Activated CD8-positive, alpha-beta memory T cell treated with anti-CD3 and anti-CD28 coated beads, Interleukin-2, amount 50 U/mL, for 1 hour (primary cell): ENCODE measurements around the gene SLC28A1.

Experiments used
- DNase-seq: peaks from one replicate; pipeline ENCODE4 v3.0.0-alpha.2; 2020; ENCODE audit errors: extremely low read depth

Gene SLC28A1

GRCh38 chr15:84938726-84939125 is 54.3 kb downstream of the SLC28A1 start:
- DNase-seq: no peak

- no peak for DNase-seq
Measured at GRCh38 chr15:84940399-84940798, 55.9 kb downstream of the SLC28A1 start.

GRCh38 chr15:84942456-84942855 is 58.0 kb downstream of the SLC28A1 start:
- DNase-seq: no peak

DNA sequence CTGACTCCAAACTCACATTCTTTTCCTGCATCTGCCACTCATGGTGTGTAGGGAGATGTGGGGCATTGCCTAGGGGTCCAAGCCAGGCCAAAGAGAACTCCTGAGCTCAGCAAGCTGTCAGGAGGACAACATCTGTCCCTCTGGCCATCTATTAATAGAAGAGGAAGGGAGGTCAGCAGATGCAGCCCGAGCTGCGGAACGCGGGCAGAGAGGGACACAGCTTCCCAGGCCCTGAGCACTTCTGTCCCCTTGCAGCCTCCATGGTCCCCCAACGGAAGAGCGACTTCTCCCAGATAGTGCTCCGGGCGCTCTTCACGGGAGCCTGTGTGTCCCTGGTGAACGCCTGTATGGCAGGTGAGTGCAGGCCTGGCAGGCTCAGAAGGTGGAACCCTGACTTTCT is 59.8 kb downstream of the SLC28A1 start:
- DNase-seq: no peak

GRCh38 chr15:84944861-84945260 is 60.4 kb downstream of the SLC28A1 start:
- no peak for DNase-seq

- DNase-seq: no peak
Measured at GRCh38 chr15:84946772-84947489, 62.5 kb downstream of the SLC28A1 start.

- DNase-seq: no peak
Measured at GRCh38 chr15:84947947-84948830, 63.7 kb downstream of the SLC28A1 start.

DNA sequence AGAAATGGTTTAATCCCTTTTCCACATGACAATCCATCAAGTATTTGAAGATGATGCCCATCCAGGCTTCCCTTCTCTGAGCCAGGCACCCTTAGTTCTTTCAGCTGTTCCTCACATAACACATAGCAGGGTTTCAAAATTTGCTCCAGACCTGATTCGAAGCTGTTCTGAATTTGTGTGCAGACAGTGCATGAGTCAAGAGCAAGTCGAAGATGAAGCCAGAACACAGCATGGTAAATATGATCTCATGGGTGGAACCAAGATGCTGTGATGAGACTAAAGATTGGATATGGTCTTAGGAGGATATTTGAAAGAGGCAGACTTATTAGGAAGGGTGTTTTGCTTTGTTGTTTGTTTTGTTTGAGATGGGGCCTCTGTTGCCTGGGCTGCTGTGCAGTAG is 64.6 kb downstream of the SLC28A1 start:
- no peak for DNase-seq

- DNase-seq: no peak
Measured at GRCh38 chr15:84949845-84950569, 65.5 kb downstream of the SLC28A1 start.

DNA sequence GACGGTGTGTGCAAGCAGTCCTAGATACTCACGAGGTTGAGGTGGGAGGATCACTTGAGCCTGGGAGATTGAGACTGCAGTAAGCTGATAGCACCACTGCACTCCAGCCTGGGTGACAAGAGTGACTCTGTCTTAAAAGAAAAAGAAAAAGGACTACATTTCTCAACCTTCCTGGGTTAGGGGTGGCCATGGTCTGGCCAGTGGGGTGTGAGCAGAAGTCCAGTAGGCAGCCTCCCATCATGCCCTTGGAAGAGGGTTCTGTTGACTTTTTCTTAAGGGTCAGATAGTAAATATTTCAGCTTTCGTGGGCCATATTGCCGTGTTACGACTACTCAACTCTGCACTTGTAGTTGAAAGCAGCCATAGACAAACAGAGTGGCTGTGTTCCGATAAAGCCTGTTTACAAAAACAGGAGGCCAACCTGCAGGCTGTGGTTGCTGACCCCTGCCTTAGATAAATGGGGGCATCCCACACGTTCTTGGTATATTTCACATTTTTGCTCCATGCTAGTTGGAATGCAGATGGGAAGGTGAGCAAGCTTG is 66.2 kb downstream of the SLC28A1 start:
- DNase-seq: no peak

DNA sequence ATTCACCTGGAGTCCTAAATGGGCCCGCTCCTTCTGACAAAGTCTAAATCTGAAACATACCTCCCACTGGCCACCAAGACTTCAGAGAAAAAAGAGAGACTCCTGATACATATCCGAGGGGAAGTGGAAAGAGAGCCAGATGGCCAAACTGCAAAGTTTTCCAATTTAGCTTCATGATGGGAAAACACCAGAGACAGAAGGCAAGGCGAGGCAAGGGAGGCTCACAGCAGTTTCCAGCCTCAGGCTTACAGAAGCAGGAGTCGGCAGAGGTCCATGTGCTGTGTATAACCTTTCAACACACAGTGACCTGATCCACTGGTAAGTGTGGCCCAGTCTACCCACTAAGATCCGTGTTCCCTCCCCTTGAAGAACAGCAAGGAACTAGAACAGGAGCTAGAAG is 67.3 kb downstream of the SLC28A1 start:
- no peak for DNase-seq

DNA sequence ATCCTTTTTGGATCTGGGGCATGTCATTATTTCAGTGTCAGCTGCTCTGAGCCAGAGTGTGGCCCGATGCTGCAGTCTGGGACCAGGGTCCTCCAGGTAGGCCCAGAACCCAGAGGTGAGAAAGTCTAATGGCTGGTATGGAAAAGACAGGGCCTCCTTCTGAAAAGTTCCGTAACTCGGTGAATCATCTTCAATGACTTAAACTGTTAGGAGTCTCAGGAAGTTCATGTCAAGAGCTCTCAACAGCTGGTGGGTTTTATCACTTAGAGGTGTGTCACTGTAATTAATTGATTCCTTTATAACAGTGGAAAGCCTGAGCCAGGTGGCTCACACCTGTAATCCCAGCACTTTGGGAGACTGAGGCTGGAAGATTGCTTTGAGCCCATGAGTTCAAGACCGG is 68.7 kb downstream of the SLC28A1 start:
- no peak for DNase-seq

GRCh38 chr15:84953726-84954125 is 69.3 kb downstream of the SLC28A1 start:
- no peak for DNase-seq

- peak; percentile 4 for DNase-seq
Measured at GRCh38 chr15:84955089-84955848, 70.8 kb downstream of the SLC28A1 start.

GRCh38 chr15:84956199-84956598 is 71.7 kb downstream of the SLC28A1 start:
- no peak for DNase-seq

- no peak for DNase-seq
Measured at GRCh38 chr15:84960391-84961113, 76.1 kb downstream of the SLC28A1 start.

DNA sequence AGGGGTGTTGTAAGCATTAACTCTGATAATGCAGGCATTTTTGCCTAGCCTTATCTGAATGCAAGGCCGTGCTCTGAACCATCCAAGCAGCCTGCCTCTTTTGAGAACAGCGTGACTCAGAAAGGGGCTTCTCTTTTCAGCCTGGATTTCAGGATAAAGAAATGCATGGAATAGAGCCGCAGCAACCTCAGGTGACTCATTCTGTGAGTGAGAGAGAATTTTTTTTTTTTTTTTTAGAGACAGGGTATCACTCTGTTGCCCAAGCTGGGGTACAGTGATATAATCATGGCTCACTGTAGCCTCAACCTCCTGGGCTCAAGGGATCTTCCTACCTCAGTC is 76.6 kb downstream of the SLC28A1 start:
- DNase-seq: no peak

GRCh38 chr15:84961707-84962106 is 77.2 kb downstream of the SLC28A1 start:
- no peak for DNase-seq

DNA sequence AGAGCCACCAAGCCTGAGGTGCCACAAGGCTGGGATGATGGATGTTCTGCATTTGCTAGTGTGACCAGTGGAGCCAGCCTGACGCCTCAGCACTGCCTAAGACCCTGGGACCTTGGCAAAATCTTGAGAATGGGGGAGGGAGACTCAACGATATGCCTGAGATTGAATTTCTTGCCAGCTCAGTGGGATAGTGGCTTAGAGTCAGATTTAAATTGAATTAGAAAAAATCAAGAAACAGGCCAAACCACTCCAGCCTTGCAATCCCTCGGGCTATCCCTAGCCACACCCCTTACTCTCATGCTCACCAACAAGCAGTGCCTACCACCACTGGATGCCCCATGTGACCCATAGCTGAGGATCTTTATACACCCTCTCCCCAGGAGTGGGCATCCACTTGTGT is 78.5 kb downstream of the SLC28A1 start:
- DNase-seq: no peak

GRCh38 chr15:84967380-84967779 is 82.9 kb downstream of the SLC28A1 start:
- no peak for DNase-seq

DNA sequence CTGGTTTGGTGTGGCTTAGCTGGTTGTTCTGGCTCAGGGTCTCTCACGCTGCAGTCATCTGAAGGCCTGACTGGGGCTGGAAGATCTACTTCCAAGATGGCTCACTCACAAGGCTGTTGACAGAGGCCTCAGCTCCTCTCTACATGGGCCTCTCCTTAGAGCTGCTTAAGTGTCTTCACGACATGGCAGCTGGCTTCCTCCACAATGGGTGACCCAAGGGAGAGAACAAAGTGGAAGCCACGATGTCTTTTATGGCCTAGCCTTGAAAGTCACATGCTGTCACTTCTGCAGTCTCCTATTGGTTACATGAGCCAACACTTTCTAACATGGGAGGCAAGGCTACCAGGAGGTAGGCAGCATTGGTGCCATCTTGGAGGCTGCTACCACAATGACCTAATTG is 83.8 kb downstream of the SLC28A1 start:
- no peak for DNase-seq
